Skeletal muscle tissue (tissue), 4 donors: ENCODE data around the gene PLXNA1. TPM values are rescaled to one million over a fixed set of nuclear protein-coding genes. Genes with fewer than 3 reads are reported as not detected.

Experiments
- H3K27ac ChIP-seq: one replicate; pipeline ENCODE4 v1.7.0; 2013; ENCODE audit warnings: mild to moderate bottlenecking, low read depth, low read length, inconsistent platforms
- H3K27me3 ChIP-seq, 3 donors: one replicate each; pipeline ENCODE4 v1.7.0; 2013; ENCODE audit warnings: low read length in 3 of 3; ENCODE audit not compliant: control insufficient read depth in 3 of 3, insufficient read depth in 3 of 3
- H3K36me3 ChIP-seq, 3 donors: one replicate each; pipeline ENCODE4 v1.7.0; 2013; ENCODE audit warnings: low read length in 3 of 3; ENCODE audit not compliant: control insufficient read depth in 3 of 3, insufficient read depth in 3 of 3
- H3K4me1 ChIP-seq, 3 donors: one replicate each; pipeline ENCODE4 v1.7.0; 2013; ENCODE audit warnings: low read length in 3 of 3, mild to moderate bottlenecking in 3 of 3; ENCODE audit not compliant: control insufficient read depth in 3 of 3, insufficient read depth in 3 of 3
- H3K4me3 ChIP-seq, 3 donors: one replicate each; pipeline ENCODE4 v1.7.0; 2013; ENCODE audit warnings: low read length in 3 of 3
- H3K9ac ChIP-seq, 3 donors: one replicate each; pipeline ENCODE4 v1.7.0; 2013; ENCODE audit warnings: low read length in 3 of 3, mild to moderate bottlenecking in 3 of 3, moderate library complexity in 2 of 3, low read depth in 1 of 3
- H3K9me3 ChIP-seq, 3 donors: one replicate each; pipeline ENCODE4 v1.7.0; 2013; ENCODE audit warnings: low read length in 3 of 3; ENCODE audit not compliant: control insufficient read depth in 3 of 3
- total RNA-seq: library from RNA; depleted of rRNA; stranded (reverse); fragments of >200 nt; gene quantifications from one replicate; pipeline ENCODE4 v1.2.3, GENCODE V29; 2014
- donor health status: Osteomylitis.

The PLXNA1 gene
- total RNA-seq, 1 donor from 2014 or later: 17.7 TPM

DNA sequence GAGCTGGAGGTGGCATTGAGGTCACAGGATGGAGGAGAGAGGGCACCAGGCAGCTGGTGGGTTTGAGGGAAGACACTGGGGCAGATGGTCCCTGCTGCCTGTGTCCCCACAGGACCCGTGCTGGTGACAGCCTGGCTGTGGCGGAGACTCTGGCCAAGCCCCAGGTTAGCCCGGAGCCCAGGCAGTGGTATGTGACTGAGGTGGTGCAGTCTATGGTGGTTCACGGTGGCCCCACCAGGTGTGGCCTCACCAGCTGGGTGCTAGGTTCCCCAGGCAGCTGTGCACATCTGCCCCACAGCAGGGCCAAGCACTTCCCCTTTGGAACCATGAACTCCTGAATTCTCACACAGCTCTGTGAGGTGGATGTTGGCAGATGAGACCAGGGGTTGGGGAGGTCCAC lies 15.4 kb downstream of the PLXNA1 start:
- H3K9me3 ChIP-seq: no peaks in the 10 kb centered on the region
- H3K27me3 ChIP-seq: no peaks in the 10 kb centered on the region
- no peak overlapping the region for H3K4me3 ChIP-seq
- H3K9ac ChIP-seq: peak overlapping the region in 1 of 3 donors; percentile 8
- H3K27ac ChIP-seq: no peak overlapping the region
- H3K4me1 ChIP-seq: peaks cover 55 to 76% (median 64%) of the 10 kb centered on the region in 3 donors
- peaks cover 0 to 2% (median 0%) of the 10 kb centered on the region in 3 donors for H3K36me3 ChIP-seq

DNA sequence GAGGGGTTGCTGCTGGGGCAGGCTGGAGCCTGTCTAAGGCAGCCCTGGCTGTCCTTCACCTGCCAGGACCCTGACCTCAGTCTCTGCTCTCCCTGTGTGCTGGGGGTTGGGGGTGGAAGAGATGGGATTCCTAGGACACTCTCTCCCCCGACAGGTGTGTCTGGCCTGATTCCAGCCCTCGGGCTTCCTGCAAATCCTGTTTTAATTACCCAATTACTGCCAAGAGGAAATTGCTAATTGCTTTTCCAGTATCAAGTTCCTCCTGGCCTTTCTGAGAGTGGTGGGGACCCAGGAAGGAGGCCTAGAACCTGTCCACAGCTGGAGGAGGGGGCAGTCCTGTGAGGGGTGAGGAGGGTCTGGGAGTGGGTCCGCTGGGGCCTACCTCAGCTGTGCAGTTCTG lies 15.8 kb downstream of the PLXNA1 start:
- H3K4me1 ChIP-seq: peaks cover 52 to 72% (median 63%) of the 10 kb centered on the region in 3 donors
- peak overlapping the region in 1 of 3 donors; percentile 8 for H3K9ac ChIP-seq
- H3K9me3 ChIP-seq: no peaks in the 10 kb centered on the region
- H3K27ac ChIP-seq: no peak overlapping the region
- no peak overlapping the region for H3K4me3 ChIP-seq
- peaks cover 0 to 2% (median 0%) of the 10 kb centered on the region in 3 donors for H3K36me3 ChIP-seq
- no peaks in the 10 kb centered on the region for H3K27me3 ChIP-seq

DNA sequence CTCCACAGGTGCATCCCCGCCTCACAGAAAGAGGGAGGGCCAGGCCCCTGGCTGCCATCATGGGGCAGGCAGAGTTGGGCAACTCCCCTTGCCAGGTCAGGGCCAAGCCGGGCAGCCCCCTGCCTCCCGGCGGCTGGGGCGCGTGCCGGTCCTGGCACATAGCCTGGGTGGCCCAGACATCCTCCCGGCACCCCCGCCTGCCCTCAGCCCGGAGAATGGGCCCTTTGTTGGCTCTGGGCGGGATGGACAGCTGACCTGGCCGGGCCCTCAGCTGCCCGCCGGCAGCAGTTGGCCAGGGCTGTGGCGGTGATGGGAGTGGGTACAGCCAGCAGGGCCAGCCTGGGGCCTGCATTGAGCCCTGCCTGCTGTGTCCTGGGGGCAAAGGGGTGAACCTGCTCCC lies 16.5 kb downstream of the PLXNA1 start:
- no peak overlapping the region for H3K4me3 ChIP-seq
- no peak overlapping the region for H3K9ac ChIP-seq
- H3K27me3 ChIP-seq: no peaks in the 10 kb centered on the region
- H3K4me1 ChIP-seq: peaks cover 46 to 66% (median 56%) of the 10 kb centered on the region in 3 donors
- H3K9me3 ChIP-seq: no peaks in the 10 kb centered on the region
- no peak overlapping the region for H3K27ac ChIP-seq
- H3K36me3 ChIP-seq: peaks cover 0 to 2% (median 0%) of the 10 kb centered on the region in 3 donors

DNA sequence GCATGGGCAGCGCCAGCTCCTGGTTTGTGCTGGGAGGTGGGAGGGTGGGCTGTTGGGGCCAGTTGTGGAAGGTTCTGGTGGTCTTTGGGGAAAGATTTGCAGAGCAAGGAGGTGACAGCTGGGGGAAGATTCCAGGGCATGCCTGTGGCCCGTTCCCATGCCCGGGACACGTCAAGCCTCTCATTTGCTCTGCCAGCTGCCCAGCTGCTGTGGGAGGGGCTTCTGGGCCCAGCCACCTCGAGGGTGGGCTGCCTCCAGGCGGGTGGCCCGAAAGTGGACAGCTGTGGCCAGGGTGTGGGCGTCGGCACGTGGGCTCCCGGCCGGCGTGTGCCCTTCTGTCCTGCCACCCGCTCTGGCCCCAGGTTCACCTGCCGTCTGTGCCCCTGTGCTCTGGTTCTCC lies 17.2 kb downstream of the PLXNA1 start:
- Histone ChIP-seq H3K36me3 (peaks cover 0 to 2% (median 0%) of the 10 kb centered on the region in 3 donors), H3K4me3 (no peak overlapping the region), H3K4me1 (peaks cover 38 to 58% (median 49%) of the 10 kb centered on the region in 3 donors), H3K27ac (no peak overlapping the region), H3K9me3 (no peaks in the 10 kb centered on the region), H3K9ac (no peak overlapping the region), H3K27me3 (no peaks in the 10 kb centered on the region)

DNA sequence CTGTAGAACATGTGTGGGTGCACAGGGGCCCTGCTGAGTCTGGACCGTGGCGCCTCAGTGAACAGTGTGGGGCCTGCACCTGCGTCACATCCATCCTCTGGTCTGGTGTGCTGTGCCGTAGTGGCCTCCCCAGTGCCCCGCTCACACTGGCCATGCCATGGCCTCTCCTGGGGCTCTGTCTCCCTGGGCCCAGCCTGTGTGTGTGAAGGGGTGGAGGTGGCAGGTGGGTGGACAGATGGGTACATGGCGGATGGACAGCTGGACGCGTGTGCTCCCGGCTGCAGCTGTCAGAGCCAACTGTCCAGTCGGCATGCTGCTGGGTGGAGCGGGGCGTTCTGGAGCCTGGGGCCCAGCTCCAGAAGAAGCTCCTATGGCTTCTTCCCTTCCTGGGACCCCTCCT lies 17.8 kb downstream of the PLXNA1 start:
- Histone ChIP-seq H3K4me1 (peaks cover 36 to 53% (median 45%) of the 10 kb centered on the region in 3 donors), H3K27ac (no peak overlapping the region), H3K9ac (no peak overlapping the region), H3K27me3 (no peaks in the 10 kb centered on the region), H3K36me3 (peaks cover 0 to 2% (median 0%) of the 10 kb centered on the region in 3 donors), H3K4me3 (no peak overlapping the region), H3K9me3 (no peaks in the 10 kb centered on the region)

DNA sequence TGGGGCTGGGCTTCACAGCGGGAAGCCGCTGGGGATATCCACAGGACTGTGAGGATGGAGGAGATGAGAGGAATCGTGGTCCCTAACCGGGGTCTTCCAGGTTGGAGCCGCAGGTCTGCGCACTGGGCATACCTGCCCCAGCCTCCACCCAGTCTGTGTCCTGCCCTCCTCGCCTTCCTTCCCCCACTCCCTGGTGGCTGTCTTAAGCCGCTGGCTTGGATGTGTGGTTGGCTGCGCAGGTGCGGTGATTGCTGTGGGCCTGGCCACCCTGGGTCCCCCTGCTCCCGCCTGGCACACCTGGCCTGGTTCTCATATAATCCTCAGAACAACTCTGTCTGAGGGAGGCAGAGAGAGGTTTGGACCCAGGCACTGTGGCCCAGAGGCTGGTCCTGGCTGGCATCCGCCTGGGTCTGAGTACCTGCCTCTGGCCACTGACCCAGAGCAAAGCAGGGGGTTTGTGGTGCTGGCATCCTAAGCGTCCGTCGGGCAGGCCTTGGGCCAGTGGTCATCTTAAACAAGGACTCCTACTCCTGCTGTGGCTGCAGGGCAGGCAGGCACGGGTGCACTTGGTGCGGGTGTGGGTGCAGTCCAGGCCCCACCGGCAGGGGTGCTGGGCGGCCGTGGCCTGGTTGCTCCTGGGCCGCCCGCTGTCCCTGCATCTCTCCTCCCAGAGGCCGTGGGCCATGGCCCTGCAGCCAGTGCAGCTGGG lies 18.7 kb downstream of the PLXNA1 start:
- peaks cover 36 to 49% (median 43%) of the 10 kb centered on the region in 3 donors for H3K4me1 ChIP-seq
- H3K36me3 ChIP-seq: peaks cover 0 to 2% (median under 1%) of the 10 kb centered on the region in 3 donors
- H3K27me3 ChIP-seq: no peaks in the 10 kb centered on the region
- no peaks in the 10 kb centered on the region for H3K9me3 ChIP-seq
- peak overlapping the region in 2 of 3 donors; percentile 14 to 35 for H3K4me3 ChIP-seq
- H3K9ac ChIP-seq: peak overlapping the region in 1 of 3 donors; percentile 57
- H3K27ac ChIP-seq: peak overlapping the region; percentile 44

DNA sequence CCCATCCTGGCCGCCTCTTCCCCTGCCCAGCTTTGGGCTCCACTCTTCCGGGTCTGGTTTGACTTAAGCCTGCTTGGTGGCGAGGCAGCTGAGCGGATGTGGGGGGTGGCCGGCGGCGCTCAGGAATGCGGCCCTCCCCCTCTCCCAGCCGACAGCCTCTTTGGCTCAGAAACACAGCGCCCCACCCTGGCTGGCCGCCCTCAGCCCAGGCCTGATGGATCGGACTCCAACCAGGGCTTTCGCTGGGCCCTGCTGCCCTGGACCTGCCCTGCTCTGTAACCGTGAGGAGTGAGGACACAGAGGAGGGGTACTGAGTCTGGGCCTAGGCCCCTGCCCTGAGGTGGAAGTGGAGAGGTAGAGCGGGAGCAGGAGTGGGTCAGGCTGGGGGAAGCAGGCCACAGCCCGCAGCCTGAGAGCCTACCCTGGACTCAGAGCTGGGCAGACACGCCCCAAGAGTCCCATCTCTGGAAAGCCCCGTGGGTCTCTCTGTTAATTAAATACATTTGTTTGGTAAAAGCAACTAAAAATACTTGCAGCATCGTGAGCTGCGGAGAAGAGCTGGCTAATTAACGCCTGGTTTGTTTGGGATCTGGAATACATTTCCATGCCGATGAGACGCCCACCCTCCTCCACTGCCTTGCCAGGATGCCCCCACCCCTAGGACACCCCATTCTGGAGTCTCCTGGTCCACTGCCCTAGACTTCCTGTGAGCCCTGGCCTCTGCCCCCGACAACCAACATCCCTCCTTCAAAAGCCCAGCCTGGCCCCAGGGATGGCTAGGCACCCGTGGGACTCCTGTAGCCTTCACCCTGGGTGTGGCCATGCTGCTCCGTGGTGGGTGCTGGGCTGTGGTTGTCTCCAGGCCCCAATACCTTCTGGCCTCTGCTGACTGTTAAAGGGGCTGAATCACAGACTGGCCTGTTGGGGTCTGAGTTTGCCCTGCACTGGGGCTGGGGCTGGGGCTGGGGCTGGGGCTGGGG lies 19.6 kb downstream of the PLXNA1 start:
- Histone ChIP-seq H3K4me3 (peak overlapping the region in 2 of 3 donors; percentile 23 to 41), H3K36me3 (peaks cover 0 to 2% (median 0%) of the 10 kb centered on the region in 3 donors), H3K27me3 (no peaks in the 10 kb centered on the region), H3K4me1 (peaks cover 36 to 44% (median 40%) of the 10 kb centered on the region in 3 donors), H3K9me3 (no peaks in the 10 kb centered on the region), H3K9ac (peak overlapping the region in 2 of 3 donors; percentile 23 to 57), H3K27ac (peak overlapping the region; percentile 64)

DNA sequence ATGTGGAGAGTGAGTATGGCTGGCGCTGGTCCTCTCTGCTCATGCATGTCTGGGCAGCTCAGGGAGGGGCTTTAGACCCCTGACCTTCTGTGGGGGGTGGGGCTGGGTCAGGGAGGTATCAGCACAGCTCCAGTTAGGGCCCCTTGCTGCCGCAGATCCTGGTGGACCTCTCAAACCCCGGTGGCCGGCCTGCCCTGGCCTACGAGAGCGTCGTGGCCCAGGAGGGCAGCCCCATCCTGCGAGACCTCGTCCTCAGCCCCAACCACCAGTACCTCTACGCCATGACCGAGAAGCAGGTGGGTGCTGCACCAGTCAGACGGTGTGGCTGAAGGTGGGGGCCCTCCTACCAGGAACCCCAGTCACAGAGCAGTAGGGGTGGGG lies 20.2 kb downstream of the PLXNA1 start:
- no peak overlapping the region for H3K9ac ChIP-seq
- H3K4me1 ChIP-seq: peaks cover 36 to 43% (median 39%) of the 10 kb centered on the region in 3 donors

DNA sequence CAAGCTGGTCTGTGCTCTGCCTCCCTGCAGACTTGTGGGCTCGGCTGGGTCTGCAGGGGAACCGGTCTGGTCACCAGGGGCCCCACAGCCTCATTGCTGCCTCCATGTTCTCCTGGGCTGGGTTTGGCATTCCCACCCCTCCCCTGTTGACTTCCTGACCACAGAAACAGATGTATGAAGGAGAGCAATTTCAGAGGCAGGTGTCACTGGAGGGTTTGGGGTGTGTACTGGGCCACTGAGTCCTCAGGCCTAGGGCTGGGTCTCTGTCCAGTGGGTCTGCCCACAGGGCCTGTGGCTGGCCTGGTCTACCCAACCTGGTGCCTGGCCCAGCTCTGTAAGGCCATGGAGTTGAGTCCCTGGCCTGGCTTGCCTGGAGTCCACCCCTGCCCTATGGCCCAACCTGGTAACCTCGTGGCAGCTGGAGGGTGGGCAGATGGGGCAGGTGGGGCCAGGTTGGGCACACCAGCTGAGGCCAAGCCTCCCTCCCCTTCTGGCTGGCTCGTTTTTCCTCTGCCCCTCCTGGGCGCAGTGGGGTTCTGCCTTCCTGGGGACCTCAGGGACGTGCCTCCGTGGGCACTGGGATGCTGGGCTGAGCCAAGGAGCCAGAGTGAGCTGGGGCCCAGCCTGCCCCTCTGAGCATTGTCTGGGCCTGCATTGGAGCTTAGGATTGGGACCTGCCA lies 20.8 kb downstream of the PLXNA1 start:
- H3K4me1 ChIP-seq: peaks cover 36 to 40% (median 38%) of the 10 kb centered on the region in 3 donors
- H3K4me3 ChIP-seq: no peak overlapping the region
- no peaks in the 10 kb centered on the region for H3K9me3 ChIP-seq
- peaks cover 2 to 6% (median 2%) of the 10 kb centered on the region in 3 donors for H3K36me3 ChIP-seq
- H3K27me3 ChIP-seq: no peaks in the 10 kb centered on the region
- no peak overlapping the region for H3K27ac ChIP-seq
- H3K9ac ChIP-seq: no peak overlapping the region

More for the DNA sequence above, 20.2 kb downstream of the PLXNA1 start:
- Histone ChIP-seq H3K27ac (no peak overlapping the region), H3K27me3 (no peaks in the 10 kb centered on the region), H3K36me3 (peaks cover 2 to 6% (median 2%) of the 10 kb centered on the region in 3 donors), H3K4me3 (no peak overlapping the region), H3K9me3 (no peaks in the 10 kb centered on the region)
